HUES6 (cell line): ENCODE measurements around the gene TTC4.

Experiments
- H3K27ac ChIP-seq: 2 replicates; pipeline ENCODE4 v1.7.0; 2013; ENCODE audit warnings: low read depth, mild to moderate bottlenecking, low read length, inconsistent platforms
- H3K27me3 ChIP-seq: 2 replicates; pipeline ENCODE4 v1.6.1; 2013; ENCODE audit warnings: low read length; ENCODE audit not compliant: control insufficient read depth, insufficient read depth
- H3K36me3 ChIP-seq: 2 replicates; pipeline ENCODE4 v1.6.1; 2013; ENCODE audit warnings: low read length; ENCODE audit not compliant: control insufficient read depth, insufficient read depth
- H3K4me1 ChIP-seq: 2 replicates; pipeline ENCODE4 v1.6.1; 2013; ENCODE audit warnings: low read length; ENCODE audit not compliant: control insufficient read depth, insufficient read depth
- H3K4me3 ChIP-seq: 2 replicates; pipeline ENCODE4 v1.5.1; 2013; ENCODE audit warnings: low read depth, low read length
- H3K9ac ChIP-seq: one replicate; pipeline ENCODE4 v1.6.1; 2013; ENCODE audit warnings: mild to moderate bottlenecking, low read length
- H3K9me3 ChIP-seq: 2 replicates; pipeline ENCODE4 v1.6.1; 2013; ENCODE audit warnings: low read depth, low read length; ENCODE audit not compliant: control insufficient read depth, insufficient read depth

Gene TTC4

GRCh38 chr1:54685335-54685905 lies 30.2 kb upstream of the TTC4 start:
- Histone ChIP-seq H3K27ac (no peak overlapping the region), H3K9ac (no peak overlapping the region), H3K36me3 (no peaks in the 10 kb centered on the region), H3K4me3 (no peak overlapping the region), H3K9me3 (no peaks in the 10 kb centered on the region), H3K27me3 (no peaks in the 10 kb centered on the region), H3K4me1 (0 out of 2 replicates have a peak, but pooled peaks cover under 1% of the 10 kb centered on the region)

DNA sequence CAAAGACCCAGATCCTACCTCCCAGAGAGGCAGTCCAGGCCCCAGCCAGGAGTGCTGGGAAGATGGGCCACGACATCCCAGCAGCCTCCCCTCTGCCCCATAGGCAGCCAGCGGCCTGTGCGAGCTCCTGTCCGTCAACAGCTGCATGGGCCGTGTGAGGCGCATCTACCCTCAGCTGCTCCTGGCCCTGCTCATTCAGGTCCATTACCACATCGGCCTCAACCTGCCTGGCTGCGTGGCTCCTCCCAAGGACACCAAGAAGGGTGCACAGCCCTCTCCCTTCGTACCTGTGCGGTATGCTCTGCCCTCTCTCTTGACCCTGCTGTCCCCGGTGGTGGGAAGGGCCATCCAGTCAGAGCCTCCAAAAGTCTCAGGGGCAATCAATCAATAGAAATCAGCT lies 29.5 kb upstream of the TTC4 start:
- Histone ChIP-seq H3K9ac (no peak overlapping the region), H3K4me3 (no peak overlapping the region), H3K27me3 (no peaks in the 10 kb centered on the region), H3K27ac (no peak overlapping the region), H3K4me1 (no peaks in the 10 kb centered on the region), H3K36me3 (no peaks in the 10 kb centered on the region), H3K9me3 (no peaks in the 10 kb centered on the region)

- no peak overlapping the region for H3K27ac ChIP-seq
- H3K9me3 ChIP-seq: no peaks in the 10 kb centered on the region
- no peak overlapping the region for H3K9ac ChIP-seq
- no peaks in the 10 kb centered on the region for H3K4me1 ChIP-seq
- H3K27me3 ChIP-seq: peaks cover 2% of the 10 kb centered on the region; the same call in 1 of the 2 replicates
- H3K36me3 ChIP-seq: no peaks in the 10 kb centered on the region
- no peak overlapping the region for H3K4me3 ChIP-seq
These were observed 20.9 kb upstream of the TTC4 start for GRCh38 chr1:54694771-54695170.

DNA sequence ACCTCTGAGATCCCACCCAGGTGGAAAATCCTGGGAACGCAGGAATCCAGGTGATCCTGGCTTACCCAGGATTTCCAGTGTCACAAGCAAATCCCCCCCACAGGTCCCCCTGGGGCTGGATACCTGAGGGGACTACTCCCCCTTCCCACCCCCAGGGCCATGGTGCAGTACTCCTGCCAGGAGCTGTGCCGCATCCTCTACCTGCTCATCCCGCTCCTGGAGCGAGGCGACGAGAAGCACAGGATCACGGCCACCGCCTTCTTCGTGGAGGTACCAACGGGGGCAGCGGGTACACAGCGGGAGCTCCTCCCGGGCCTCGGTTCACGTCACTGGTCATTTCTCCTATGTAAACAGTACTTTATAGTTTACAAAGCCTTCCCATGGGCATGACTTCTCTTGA lies 20.4 kb upstream of the TTC4 start:
- no peaks in the 10 kb centered on the region for H3K36me3 ChIP-seq
- H3K4me3 ChIP-seq: no peak overlapping the region
- no peak overlapping the region for H3K9ac ChIP-seq
- no peak overlapping the region for H3K27ac ChIP-seq
- H3K9me3 ChIP-seq: no peaks in the 10 kb centered on the region
- no peaks in the 10 kb centered on the region for H3K4me1 ChIP-seq
- H3K27me3 ChIP-seq: peaks cover 3% of the 10 kb centered on the region; the same call in 1 of the 2 replicates

DNA sequence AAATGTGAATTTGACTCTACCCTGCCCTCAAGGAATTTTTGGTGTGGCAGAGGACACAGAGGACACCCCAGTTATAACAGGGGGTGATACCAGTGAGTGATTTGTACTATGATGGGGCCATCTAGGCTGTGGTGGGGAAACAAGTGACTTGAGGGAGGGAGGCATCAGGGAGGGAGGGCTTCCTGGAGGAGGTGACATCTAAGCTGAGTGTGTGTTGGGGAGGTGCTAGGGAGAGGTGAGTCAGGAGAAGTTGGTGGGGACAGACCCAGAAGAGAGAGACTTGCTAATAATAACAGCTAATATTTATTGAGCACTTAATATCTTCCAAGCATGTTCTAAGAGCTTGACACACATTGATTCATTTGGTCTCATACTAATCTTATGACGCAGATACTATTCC lies 19.9 kb upstream of the TTC4 start:
- H3K27me3 ChIP-seq: peaks cover 3% of the 10 kb centered on the region; the same call in 1 of the 2 replicates
- no peak overlapping the region for H3K9ac ChIP-seq
- H3K4me1 ChIP-seq: no peaks in the 10 kb centered on the region

DNA sequence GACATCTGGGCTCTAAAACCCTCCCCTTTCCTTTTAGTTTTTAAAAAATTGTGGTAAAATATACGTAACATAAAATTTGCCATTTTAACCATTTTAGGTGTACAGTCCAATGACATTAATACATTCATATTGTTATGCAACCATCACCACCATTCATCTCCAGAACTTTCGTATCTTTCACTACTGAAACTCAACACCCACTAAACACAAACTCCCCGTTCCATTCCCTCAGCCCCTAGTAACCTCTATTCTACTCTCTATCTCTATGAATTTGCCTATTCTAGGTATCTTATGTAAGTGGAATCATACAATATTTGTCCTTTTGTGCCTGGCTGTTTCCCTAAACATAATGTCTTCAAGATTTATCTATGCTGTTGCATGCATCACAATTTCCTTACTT lies 19.4 kb upstream of the TTC4 start:
- Histone ChIP-seq H3K27me3 (peaks cover 3% of the 10 kb centered on the region; the same call in 1 of the 2 replicates), H3K4me1 (no peaks in the 10 kb centered on the region), H3K4me3 (no peak overlapping the region), H3K36me3 (no peaks in the 10 kb centered on the region), H3K9me3 (no peaks in the 10 kb centered on the region), H3K9ac (no peak overlapping the region), H3K27ac (no peak overlapping the region)

More for the DNA sequence above, 19.9 kb upstream of the TTC4 start:
- Histone ChIP-seq H3K27ac (no peak overlapping the region), H3K36me3 (no peaks in the 10 kb centered on the region), H3K9me3 (no peaks in the 10 kb centered on the region), H3K4me3 (no peak overlapping the region)

- Histone ChIP-seq H3K27me3 (peaks cover 8% of the 10 kb centered on the region; the same call in 1 of the 2 replicates), H3K4me3 (no peak overlapping the region), H3K27ac (no peak overlapping the region), H3K9me3 (no peaks in the 10 kb centered on the region), H3K36me3 (no peaks in the 10 kb centered on the region), H3K4me1 (no peaks in the 10 kb centered on the region), H3K9ac (no peak overlapping the region)
These were observed 17.8 kb upstream of the TTC4 start for GRCh38 chr1:54697896-54698295.

DNA sequence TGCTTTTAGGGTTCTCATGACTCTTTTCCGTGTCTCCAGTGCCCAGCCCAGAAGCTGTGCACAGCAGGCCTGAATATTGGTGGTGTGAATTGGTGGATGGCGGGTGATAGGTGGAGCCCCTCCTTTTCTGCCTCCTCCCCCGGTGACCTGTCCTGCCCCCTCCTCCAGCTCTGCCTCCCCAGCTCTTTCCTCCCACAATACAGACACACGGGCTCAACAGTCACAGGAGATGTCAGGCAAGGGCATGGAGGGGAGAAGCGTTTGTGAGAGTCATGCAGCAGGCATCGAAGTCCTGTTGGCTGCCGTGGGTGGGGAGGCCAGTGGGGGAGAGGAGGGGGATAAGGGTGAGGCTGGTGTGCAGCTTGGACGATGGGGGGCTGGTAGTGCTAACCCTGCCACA lies 17.3 kb upstream of the TTC4 start:
- no peak overlapping the region for H3K9ac ChIP-seq
- H3K9me3 ChIP-seq: no peaks in the 10 kb centered on the region
- peaks cover 12% of the 10 kb centered on the region; the same call in 1 of the 2 replicates for H3K27me3 ChIP-seq
- no peaks in the 10 kb centered on the region for H3K36me3 ChIP-seq
- no peaks in the 10 kb centered on the region for H3K4me1 ChIP-seq
- no peak overlapping the region for H3K4me3 ChIP-seq
- H3K27ac ChIP-seq: no peak overlapping the region

DNA sequence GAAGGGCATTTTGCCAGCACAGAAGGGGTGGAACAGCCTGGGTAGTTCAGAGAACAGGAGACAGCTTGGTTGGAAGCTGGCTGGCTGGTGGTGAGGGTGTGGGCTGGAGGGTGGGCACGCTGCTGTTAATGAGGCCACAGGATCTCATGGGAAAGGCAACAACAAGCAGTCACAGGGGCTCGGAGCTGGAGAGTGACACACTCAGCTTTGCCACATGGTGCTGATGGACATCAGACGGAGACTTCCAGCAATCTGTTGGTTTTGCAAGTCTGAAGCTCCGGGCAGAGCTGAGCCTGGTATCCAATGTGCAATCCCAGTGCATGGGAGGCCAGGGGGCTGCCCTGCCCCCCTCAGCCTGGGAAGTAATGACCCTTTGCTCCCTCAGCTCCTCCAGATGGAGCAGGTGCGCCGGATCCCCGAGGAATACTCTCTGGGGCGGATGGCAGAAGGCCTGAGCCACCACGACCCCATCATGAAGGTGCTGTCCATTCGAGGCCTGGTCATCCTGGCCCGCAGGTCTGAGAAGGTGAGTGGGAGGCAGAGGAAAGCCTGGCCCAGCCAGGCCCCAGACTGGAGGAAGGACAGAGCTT lies 15.6 kb upstream of the TTC4 start:
- H3K4me3 ChIP-seq: no peak overlapping the region
- H3K4me1 ChIP-seq: no peaks in the 10 kb centered on the region
- H3K9me3 ChIP-seq: no peaks in the 10 kb centered on the region
- H3K36me3 ChIP-seq: no peaks in the 10 kb centered on the region
- H3K27me3 ChIP-seq: peaks cover 13% of the 10 kb centered on the region; the same call in 1 of the 2 replicates
- no peak overlapping the region for H3K9ac ChIP-seq
- no peak overlapping the region for H3K27ac ChIP-seq

- H3K4me3 ChIP-seq: no peak overlapping the region
- H3K36me3 ChIP-seq: no peaks in the 10 kb centered on the region
- H3K27me3 ChIP-seq: peaks cover 13% of the 10 kb centered on the region; the same call in 1 of the 2 replicates
- no peak overlapping the region for H3K27ac ChIP-seq
- H3K9ac ChIP-seq: no peak overlapping the region
- H3K9me3 ChIP-seq: no peaks in the 10 kb centered on the region
- H3K4me1 ChIP-seq: no peaks in the 10 kb centered on the region
These were observed 14.6 kb upstream of the TTC4 start for GRCh38 chr1:54701066-54701465.

DNA sequence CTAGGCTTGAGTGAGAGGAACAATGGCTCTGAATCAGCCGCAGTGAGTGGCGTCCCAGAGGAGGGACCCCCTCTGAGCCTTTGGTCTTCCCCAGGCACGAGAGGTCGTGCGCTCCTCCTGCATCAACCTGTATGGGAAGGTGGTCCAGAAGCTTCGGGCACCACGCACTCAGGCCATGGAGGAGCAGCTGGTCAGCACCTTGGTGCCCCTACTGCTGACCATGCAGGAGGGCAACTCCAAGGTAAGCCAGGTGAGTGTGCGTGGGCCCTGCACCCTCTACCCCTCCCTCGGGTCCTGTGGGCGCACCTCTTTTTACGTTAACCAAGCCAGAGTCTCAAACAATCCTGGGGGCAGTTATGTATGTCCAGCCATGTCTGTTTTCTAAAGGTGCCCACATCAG lies 13.7 kb upstream of the TTC4 start:
- H3K27me3 ChIP-seq: peaks cover 20% of the 10 kb centered on the region; the same call in 1 of the 2 replicates
- no peaks in the 10 kb centered on the region for H3K36me3 ChIP-seq
- H3K4me3 ChIP-seq: no peak overlapping the region
- no peaks in the 10 kb centered on the region for H3K4me1 ChIP-seq
- H3K9ac ChIP-seq: no peak overlapping the region
- no peak overlapping the region for H3K27ac ChIP-seq
- H3K9me3 ChIP-seq: no peaks in the 10 kb centered on the region
